ENCODE measurements around the gene NTM.

NTM gene

GRCh38 chr11:131561972-131562371 is 191.6 kb downstream of the NTM start:
- Mint-ChIP-seq H3K27ac (no peak overlapping the region), H3K4me3 (no peak overlapping the region), H3K4me1 (ENCODE audit: low read depth) (no peaks in the 10 kb centered on the region), H3K36me3 (ENCODE audit: low read depth) (no peaks in the 10 kb centered on the region), H3K27me3 (ENCODE audit: low read depth) (no peaks in the 10 kb centered on the region), H3K9me3 (no peaks in the 10 kb centered on the region)
- no peak for DNase-seq (ENCODE audit: low spot score)

GRCh38 chr11:131568318-131568717 is 197.9 kb downstream of the NTM start:
- no peak for DNase-seq (ENCODE audit: low spot score)
- no peaks in the 10 kb centered on the region for H3K9me3 Mint-ChIP-seq
- H3K36me3 Mint-ChIP-seq (ENCODE audit: low read depth) = no peaks in the 10 kb centered on the region
- H3K27ac Mint-ChIP-seq = no peak overlapping the region
- no peaks in the 10 kb centered on the region for H3K27me3 Mint-ChIP-seq (ENCODE audit: low read depth)
- H3K4me3 Mint-ChIP-seq = no peak overlapping the region
- H3K4me1 Mint-ChIP-seq (ENCODE audit: low read depth) = no peaks in the 10 kb centered on the region

- H3K27ac Mint-ChIP-seq = no peak overlapping the region
- H3K9me3 Mint-ChIP-seq = no peaks in the 10 kb centered on the region
- no peaks in the 10 kb centered on the region for H3K36me3 Mint-ChIP-seq (ENCODE audit: low read depth)
- H3K4me3 Mint-ChIP-seq = no peak overlapping the region
- no peak for DNase-seq (ENCODE audit: low spot score)
- H3K27me3 Mint-ChIP-seq (ENCODE audit: low read depth) = no peaks in the 10 kb centered on the region
- H3K4me1 Mint-ChIP-seq (ENCODE audit: low read depth) = no peaks in the 10 kb centered on the region
Measured at GRCh38 chr11:131571571-131571970, 201.2 kb downstream of the NTM start.

- Mint-ChIP-seq H3K9me3 (no peaks in the 10 kb centered on the region), H3K4me3 (no peak overlapping the region), H3K27me3 (ENCODE audit: low read depth) (no peaks in the 10 kb centered on the region), H3K27ac (no peak overlapping the region), H3K36me3 (ENCODE audit: low read depth) (no peaks in the 10 kb centered on the region), H3K4me1 (ENCODE audit: low read depth) (no peaks in the 10 kb centered on the region)
- no peak for DNase-seq (ENCODE audit: low spot score)
Measured at GRCh38 chr11:131572423-131572822, 202.0 kb downstream of the NTM start.

GRCh38 chr11:131579932-131580387 is 209.5 kb downstream of the NTM start:
- no peaks in the 10 kb centered on the region for H3K36me3 Mint-ChIP-seq (ENCODE audit: low read depth)
- H3K4me3 Mint-ChIP-seq = no peak overlapping the region
- no peak overlapping the region for H3K27ac Mint-ChIP-seq
- H3K4me1 Mint-ChIP-seq (ENCODE audit: low read depth) = no peaks in the 10 kb centered on the region
- no peaks in the 10 kb centered on the region for H3K9me3 Mint-ChIP-seq
- no peaks in the 10 kb centered on the region for H3K27me3 Mint-ChIP-seq (ENCODE audit: low read depth)
- DNase-seq (ENCODE audit: low spot score) = no peak

GRCh38 chr11:131580476-131580875 is 210.1 kb downstream of the NTM start:
- H3K9me3 Mint-ChIP-seq = no peaks in the 10 kb centered on the region
- H3K4me1 Mint-ChIP-seq (ENCODE audit: low read depth) = no peaks in the 10 kb centered on the region
- H3K27me3 Mint-ChIP-seq (ENCODE audit: low read depth) = no peaks in the 10 kb centered on the region
- H3K27ac Mint-ChIP-seq = no peak overlapping the region
- DNase-seq (ENCODE audit: low spot score) = no peak
- no peak overlapping the region for H3K4me3 Mint-ChIP-seq
- no peaks in the 10 kb centered on the region for H3K36me3 Mint-ChIP-seq (ENCODE audit: low read depth)

GRCh38 chr11:131581046-131581445 is 210.6 kb downstream of the NTM start:
- H3K36me3 Mint-ChIP-seq (ENCODE audit: low read depth) = no peaks in the 10 kb centered on the region
- DNase-seq (ENCODE audit: low spot score) = no peak
- H3K4me1 Mint-ChIP-seq (ENCODE audit: low read depth) = no peaks in the 10 kb centered on the region
- no peak overlapping the region for H3K4me3 Mint-ChIP-seq
- no peaks in the 10 kb centered on the region for H3K27me3 Mint-ChIP-seq (ENCODE audit: low read depth)
- no peaks in the 10 kb centered on the region for H3K9me3 Mint-ChIP-seq
- no peak overlapping the region for H3K27ac Mint-ChIP-seq

GRCh38 chr11:131582021-131582525 is 211.7 kb downstream of the NTM start:
- no peaks in the 10 kb centered on the region for H3K27me3 Mint-ChIP-seq (ENCODE audit: low read depth)
- H3K4me3 Mint-ChIP-seq = no peak overlapping the region
- DNase-seq (ENCODE audit: low spot score) = no peak

GRCh38 chr11:131583421-131583820 is 213.0 kb downstream of the NTM start:
- Mint-ChIP-seq H3K4me3 (no peak overlapping the region), H3K4me1 (ENCODE audit: low read depth) (no peaks in the 10 kb centered on the region), H3K36me3 (ENCODE audit: low read depth) (no peaks in the 10 kb centered on the region), H3K27ac (no peak overlapping the region), H3K9me3 (no peaks in the 10 kb centered on the region), H3K27me3 (ENCODE audit: low read depth) (no peaks in the 10 kb centered on the region)
- no peak for DNase-seq (ENCODE audit: low spot score)

More at GRCh38 chr11:131582021-131582525, 211.7 kb downstream of the NTM start:
- Mint-ChIP-seq H3K36me3 (ENCODE audit: low read depth) (no peaks in the 10 kb centered on the region), H3K9me3 (no peaks in the 10 kb centered on the region), H3K4me1 (ENCODE audit: low read depth) (no peaks in the 10 kb centered on the region), H3K27ac (no peak overlapping the region)

- Mint-ChIP-seq H3K27me3 (ENCODE audit: low read depth) (no peaks in the 10 kb centered on the region), H3K4me3 (no peak overlapping the region), H3K36me3 (ENCODE audit: low read depth) (no peaks in the 10 kb centered on the region), H3K27ac (no peak overlapping the region), H3K4me1 (ENCODE audit: low read depth) (no peaks in the 10 kb centered on the region), H3K9me3 (no peaks in the 10 kb centered on the region)
- DNase-seq (ENCODE audit: low spot score) = no peak
Measured at GRCh38 chr11:131583938-131584337, 213.5 kb downstream of the NTM start.

- Mint-ChIP-seq H3K4me1 (ENCODE audit: low read depth) (no peaks in the 10 kb centered on the region), H3K9me3 (no peaks in the 10 kb centered on the region), H3K27ac (no peak overlapping the region), H3K4me3 (no peak overlapping the region), H3K27me3 (ENCODE audit: low read depth) (no peaks in the 10 kb centered on the region), H3K36me3 (ENCODE audit: low read depth) (no peaks in the 10 kb centered on the region)
- DNase-seq (ENCODE audit: low spot score) = no peak
Measured at GRCh38 chr11:131584785-131585592, 214.6 kb downstream of the NTM start.

- DNase-seq (ENCODE audit: low spot score) = no peak
- Mint-ChIP-seq H3K9me3 (no peaks in the 10 kb centered on the region), H3K4me1 (ENCODE audit: low read depth) (no peaks in the 10 kb centered on the region), H3K36me3 (ENCODE audit: low read depth) (no peaks in the 10 kb centered on the region), H3K27me3 (ENCODE audit: low read depth) (no peaks in the 10 kb centered on the region), H3K4me3 (no peak overlapping the region), H3K27ac (no peak overlapping the region)
Measured at GRCh38 chr11:131588057-131588456, 217.6 kb downstream of the NTM start.

- Mint-ChIP-seq H3K36me3 (ENCODE audit: low read depth) (no peaks in the 10 kb centered on the region), H3K9me3 (no peaks in the 10 kb centered on the region), H3K27me3 (ENCODE audit: low read depth) (no peaks in the 10 kb centered on the region), H3K4me3 (no peak overlapping the region), H3K27ac (no peak overlapping the region), H3K4me1 (ENCODE audit: low read depth) (no peaks in the 10 kb centered on the region)
- DNase-seq (ENCODE audit: low spot score) = no peak
Measured at GRCh38 chr11:131591051-131591461, 220.6 kb downstream of the NTM start.

GRCh38 chr11:131592152-131592551 is 221.7 kb downstream of the NTM start:
- H3K27ac Mint-ChIP-seq = no peak overlapping the region
- no peaks in the 10 kb centered on the region for H3K9me3 Mint-ChIP-seq
- H3K36me3 Mint-ChIP-seq (ENCODE audit: low read depth) = no peaks in the 10 kb centered on the region
- no peak for DNase-seq (ENCODE audit: low spot score)
- no peaks in the 10 kb centered on the region for H3K27me3 Mint-ChIP-seq (ENCODE audit: low read depth)
- H3K4me1 Mint-ChIP-seq (ENCODE audit: low read depth) = no peaks in the 10 kb centered on the region
- H3K4me3 Mint-ChIP-seq = no peak overlapping the region

GRCh38 chr11:131592734-131593133 is 222.3 kb downstream of the NTM start:
- Mint-ChIP-seq H3K4me3 (no peak overlapping the region), H3K27me3 (ENCODE audit: low read depth) (no peaks in the 10 kb centered on the region), H3K4me1 (ENCODE audit: low read depth) (no peaks in the 10 kb centered on the region), H3K9me3 (no peaks in the 10 kb centered on the region), H3K36me3 (ENCODE audit: low read depth) (no peaks in the 10 kb centered on the region), H3K27ac (no peak overlapping the region)
- no peak for DNase-seq (ENCODE audit: low spot score)

Data from T-helper 2 cell treated with Interferon-gamma antibody and Interleukin-4, amounts not matched to agents 5 μg/mL and 100 μg/mL, for 36 hours (primary cell).